Motor neuron (in vitro differentiated cells): ENCODE results near the gene HSF2BP. TPM values are rescaled to one million over a fixed set of nuclear protein-coding genes. Genes with fewer than 3 reads are reported as not detected.
"Not testable (repeated sequence)": the region's sequence is repeated elsewhere in the genome, so short reads cannot be mapped to it uniquely, and the experiment has no call there.

Experiments used
- ATAC-seq, 8 experiments: fragments of 200-7000 bp; cut with Tn5 transposase; replicated peaks in 6 of 8; 2 replicates each; pipeline ENCODE4 v1.8.0; 2021; ENCODE audit warnings: mild to moderate bottlenecking in 8 of 8, moderate library complexity in 8 of 8
- H3K27ac ChIP-seq, 2 donors: fragments of 250-450 bp; sonication (Bioruptor Pico); 2 replicates each; pipeline ENCODE4 v1.9.0; 2021; ENCODE audit warnings: antibody characterized with exemption in 2 of 2, mild to moderate bottlenecking in 2 of 2, moderate library complexity in 1 of 2
- H3K4me1 ChIP-seq, 2 donors: fragments of 250-450 bp; sonication (Bioruptor Pico); replicated peaks in 1 of 2; 2 replicates each; pipeline ENCODE4 v1.6.1; 2021; ENCODE audit warnings: antibody characterized with exemption in 2 of 2, mild to moderate bottlenecking in 2 of 2, moderate library complexity in 1 of 2
- H3K4me3 ChIP-seq, 5 donors: fragments of 250-450 bp; sonication (Bioruptor Pico); 2 replicates each; pipeline ENCODE4 v1.9.0; 2021; ENCODE audit warnings: antibody characterized with exemption in 5 of 5, mild to moderate bottlenecking in 5 of 5, moderate library complexity in 4 of 5
- WGBS, 10 experiments: fragments of 450-650 bp; shearing (Covaris generic); methylation state at CpG; one replicate each; pipeline ENCODE4 v1.0.0; 2022; 5-methylcytosine and 5-hydroxymethylcytosine counted together
- in situ Hi-C, 9 experiments: fragments of 400-800 bp; cut with MboI; loops; one replicate each; pipeline ENCODE4 v1.15.0; 2021; ENCODE audit warnings: low sequenced_read_pairs in 9 of 9, low pct_unique_long_range_greater_than_20kb in 2 of 9; ENCODE audit not compliant: unreplicated experiment in 9 of 9
- total RNA-seq, 8 experiments: library from RNA; unstranded; fragments of 300-600 nt; gene quantifications; 2 replicates each; pipeline versions ENCODE4 v1.2.3 to v1.2.4, GENCODE V29; 2022

HSF2BP gene
- total RNA-seq, 8 experiments from 2014 or later: 0.71 to 2.0 (median 1.1) TPM

DNA sequence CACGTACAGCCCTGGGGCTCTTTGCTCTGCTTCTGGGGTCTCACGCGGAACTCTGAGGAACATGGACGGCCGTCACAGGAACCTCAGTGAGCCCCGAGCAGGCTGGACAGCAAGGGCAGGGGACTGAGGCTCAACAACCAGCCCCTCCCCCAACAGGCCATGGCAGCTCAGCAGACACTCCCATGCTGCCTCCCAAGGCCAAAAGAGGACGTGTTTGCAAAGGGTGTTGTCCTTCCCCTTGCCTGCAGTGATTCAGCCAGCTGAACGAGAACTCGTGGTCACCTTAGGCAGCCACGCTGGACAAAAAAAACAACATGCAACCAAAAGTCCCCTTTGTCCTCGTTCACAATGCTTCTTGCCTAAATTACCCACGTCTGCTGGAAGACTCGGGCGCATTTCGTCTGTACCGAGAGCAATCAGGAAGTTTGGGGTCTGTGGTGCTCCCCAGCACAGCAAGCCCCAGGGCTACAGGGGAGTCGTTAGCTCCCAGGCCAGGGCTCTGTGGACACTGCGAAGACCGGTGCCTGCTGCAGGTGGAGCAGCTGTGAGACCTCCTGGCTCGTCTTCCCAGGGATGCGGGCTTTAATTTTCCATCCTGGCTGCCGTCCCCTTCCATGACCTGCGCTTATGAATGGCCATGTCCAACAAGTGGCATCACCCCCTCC, 156.7 kb downstream of the HSF2BP start:
- in situ Hi-C loops, H3K4me3 ChIP-seq, H3K4me1 ChIP-seq, H3K27ac ChIP-seq: not testable (repeated sequence)
- no CpG with 5 or more reads among the region's 23 CpGs for WGBS, 10 experiments
- ATAC-seq: peak; percentile 71 to 96 (median 88)

DNA sequence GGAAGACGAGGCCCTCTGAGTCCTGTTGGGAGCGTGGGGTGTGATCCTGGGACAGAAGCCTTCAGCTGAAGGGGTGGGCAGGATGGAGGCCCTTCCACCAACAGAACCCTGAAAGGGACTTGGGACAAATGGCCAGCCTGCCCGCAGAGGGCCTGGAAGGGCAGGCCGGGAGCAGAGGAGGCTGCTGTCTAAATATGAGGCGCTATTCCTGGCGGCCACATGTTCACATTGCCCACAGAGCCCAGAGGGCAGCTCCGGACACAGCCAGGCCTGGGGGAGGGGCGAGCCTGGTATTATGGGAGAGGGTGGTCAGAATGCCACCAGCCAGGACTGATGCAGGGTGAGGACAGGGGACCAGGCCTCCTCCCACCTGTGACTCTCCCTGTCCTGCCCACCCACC, 160.4 kb downstream of the HSF2BP start:
- ATAC-seq, H3K27ac ChIP-seq, H3K4me1 ChIP-seq, in situ Hi-C loops, H3K4me3 ChIP-seq: not testable (repeated sequence)
- WGBS, 10 experiments: no CpG with 5 or more reads among the region's 8 CpGs

DNA sequence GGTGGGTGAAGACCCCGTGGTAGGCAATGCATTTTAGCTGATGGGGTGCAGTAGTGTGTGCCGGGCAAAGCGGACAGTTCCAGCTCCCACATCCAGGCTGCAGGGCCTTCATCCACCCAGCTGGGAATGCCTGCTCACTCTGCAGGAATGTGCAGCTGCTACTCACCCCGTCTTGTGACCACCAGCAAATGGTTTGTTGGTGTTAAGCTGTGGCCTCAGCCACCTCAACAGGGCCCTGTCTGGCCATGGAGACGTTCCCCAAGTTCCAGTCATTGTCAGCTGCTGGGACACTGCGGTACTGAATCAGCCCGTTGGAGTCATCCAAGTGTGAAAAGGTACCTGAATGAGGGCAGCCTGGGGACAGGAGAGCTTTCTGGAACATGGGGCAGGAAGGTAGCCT, 161.2 kb downstream of the HSF2BP start:
- WGBS, 10 experiments: no CpG with 5 or more reads among the region's 7 CpGs
- H3K27ac ChIP-seq, H3K4me3 ChIP-seq, H3K4me1 ChIP-seq, in situ Hi-C loops: not testable (repeated sequence)
- ATAC-seq: peak in 4 of 8 experiments; percentile 20 to 77 (median 55)

DNA sequence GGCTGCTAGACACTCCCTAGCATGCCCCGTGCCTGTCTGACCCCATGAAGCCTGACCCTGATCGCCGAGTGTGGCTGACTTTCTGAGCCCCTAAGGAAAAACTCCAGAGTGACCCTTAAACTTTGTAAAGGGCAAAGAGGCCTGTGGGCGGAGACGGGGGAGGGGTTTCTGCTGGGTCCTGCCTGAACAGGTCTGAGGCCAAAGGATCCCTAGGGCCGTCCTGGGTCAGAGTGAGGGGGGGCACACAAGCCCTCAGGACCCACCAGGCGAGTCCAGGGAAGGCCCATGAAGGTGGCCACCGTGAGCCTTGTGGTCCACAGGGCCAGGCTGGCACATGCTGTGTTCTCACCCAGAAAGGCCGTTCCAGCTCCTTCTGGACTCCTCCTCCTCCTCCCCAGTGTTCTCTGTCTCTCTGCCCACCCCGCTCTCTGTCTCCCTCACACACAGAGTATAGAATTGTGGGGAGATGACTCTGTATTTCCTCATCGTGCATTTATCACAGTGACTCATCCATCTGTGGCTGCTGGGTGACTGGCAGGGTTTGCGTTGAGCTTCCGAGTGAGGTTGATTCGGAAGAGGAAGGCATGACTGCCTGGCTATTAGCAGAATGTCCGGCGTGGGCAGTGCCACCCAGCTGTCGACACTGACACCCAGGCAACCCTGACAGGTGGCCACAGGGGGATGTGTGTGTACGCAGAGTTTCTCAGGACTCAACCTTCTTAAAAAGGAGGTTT, 164.8 kb downstream of the HSF2BP start:
- WGBS, 10 experiments: no CpG with 5 or more reads among the region's 18 CpGs
- peak in 7 of 8 experiments; percentile 55 to 95 (median 94) for ATAC-seq
- H3K27ac ChIP-seq, H3K4me1 ChIP-seq, in situ Hi-C loops, H3K4me3 ChIP-seq: not testable (repeated sequence)

DNA sequence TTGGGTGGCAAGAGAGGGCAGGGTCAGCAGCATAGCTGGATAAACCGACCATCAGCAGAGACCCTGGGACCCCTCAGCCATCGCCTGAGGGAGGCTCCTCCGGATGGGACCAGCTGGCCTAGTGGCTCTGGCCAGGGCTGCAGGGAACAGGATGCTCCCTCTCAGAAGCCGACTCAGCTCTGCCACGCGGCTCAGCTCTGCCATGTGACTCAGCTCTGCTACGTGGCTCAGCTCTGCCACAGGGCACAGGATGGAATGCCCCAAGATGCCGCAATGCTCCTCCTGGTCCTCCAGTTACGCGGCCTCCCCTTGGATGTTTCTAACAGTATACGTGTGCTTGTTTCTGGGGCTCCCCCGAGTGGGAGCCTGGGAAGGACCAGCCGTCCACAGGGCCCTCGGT, 165.8 kb downstream of the HSF2BP start:
- H3K27ac ChIP-seq, H3K4me3 ChIP-seq, in situ Hi-C loops, H3K4me1 ChIP-seq: not testable (repeated sequence)
- no CpG with 5 or more reads among the region's 14 CpGs for WGBS, 10 experiments
- ATAC-seq: peak in 2 of 8 experiments; percentile 23 to 29

DNA sequence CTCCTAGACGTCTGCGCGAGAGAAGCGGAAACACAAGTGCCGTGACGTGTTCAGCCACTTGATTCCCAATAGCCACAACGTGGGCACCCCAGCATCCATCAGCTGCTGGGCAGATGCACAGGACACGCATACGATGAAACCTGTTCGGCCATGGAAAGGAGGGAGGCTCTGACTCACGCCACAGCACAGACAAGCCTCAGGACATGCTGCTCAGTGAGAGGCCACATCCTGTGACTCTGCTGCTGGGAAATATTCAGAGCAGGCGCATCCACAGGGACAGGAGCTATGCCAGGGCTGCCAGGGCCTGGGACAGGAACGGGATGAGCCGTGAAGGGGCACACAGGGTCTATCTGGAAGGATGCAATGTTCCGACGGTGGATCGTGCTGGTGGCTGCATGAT, 171.1 kb downstream of the HSF2BP start:
- H3K27ac ChIP-seq, in situ Hi-C loops, H3K4me3 ChIP-seq, H3K4me1 ChIP-seq, ATAC-seq: not testable (repeated sequence)
- no CpG with 5 or more reads among the region's 17 CpGs for WGBS, 10 experiments

DNA sequence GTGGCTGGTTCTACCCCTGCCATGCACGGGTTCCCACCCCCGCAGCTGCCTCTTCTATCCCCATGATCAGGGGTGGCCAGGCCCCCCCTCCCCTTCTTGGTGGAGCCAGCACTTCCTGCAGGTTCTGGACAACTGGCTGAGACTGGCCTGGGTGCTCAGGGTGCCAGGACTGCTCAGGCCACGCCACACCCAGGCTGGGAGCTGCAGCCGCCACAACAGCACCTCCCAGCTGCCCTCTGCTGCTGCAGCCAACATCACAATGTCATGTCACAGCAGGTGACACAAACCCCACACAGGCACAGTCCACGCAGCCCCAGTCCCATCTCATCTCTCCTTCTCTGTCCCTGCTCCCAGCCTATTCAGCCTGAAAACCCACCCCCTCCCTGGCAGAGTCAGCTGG, 173.2 kb downstream of the HSF2BP start:
- ATAC-seq: peak in 5 of 8 experiments; percentile 75 to 88 (median 86)
- H3K27ac ChIP-seq, H3K4me1 ChIP-seq, in situ Hi-C loops, H3K4me3 ChIP-seq: not testable (repeated sequence)
- no CpG with 5 or more reads among the region's 5 CpGs for WGBS, 10 experiments

DNA sequence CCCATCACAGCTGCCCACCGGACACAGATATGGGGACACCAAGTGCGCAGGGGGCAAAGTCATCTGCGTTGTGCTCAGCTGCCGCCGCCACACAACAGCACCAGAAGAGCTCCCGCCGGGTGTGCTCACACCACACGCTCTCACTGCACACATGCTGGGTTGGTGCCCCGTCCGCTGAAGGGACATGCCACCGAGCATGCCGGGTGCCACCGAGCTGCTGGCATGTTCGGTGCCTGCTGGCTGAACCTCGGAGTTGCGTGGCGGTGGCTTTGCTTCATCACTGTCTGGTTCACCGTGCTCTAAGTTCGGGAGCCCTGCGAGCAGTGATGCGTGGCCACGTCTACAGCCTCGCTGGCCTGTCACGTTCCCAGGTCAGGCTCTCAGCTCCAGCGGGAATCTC, 174.3 kb downstream of the HSF2BP start:
- no CpG with 5 or more reads among the region's 25 CpGs for WGBS, 10 experiments
- ATAC-seq, in situ Hi-C loops, H3K4me3 ChIP-seq, H3K4me1 ChIP-seq, H3K27ac ChIP-seq: not testable (repeated sequence)

DNA sequence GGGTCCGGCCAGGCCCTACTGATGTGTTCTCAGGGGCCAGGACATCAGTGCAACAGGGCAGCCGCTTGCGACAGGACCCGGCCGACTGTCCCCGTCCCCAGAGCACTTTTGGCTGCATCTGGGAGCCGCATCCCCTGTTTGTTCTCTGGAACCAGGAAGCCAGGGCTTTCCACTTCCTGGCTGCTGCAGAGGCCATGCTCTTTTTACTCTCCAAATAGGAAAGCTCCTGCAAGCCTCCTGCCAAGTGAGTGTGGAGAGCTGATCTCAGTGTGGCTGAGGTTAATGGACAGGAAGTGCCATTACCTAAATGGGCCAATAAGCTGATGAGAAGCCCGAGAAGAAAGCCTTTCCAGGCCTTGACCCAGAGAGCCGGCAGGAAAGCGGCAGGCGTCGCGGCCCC, 180.1 kb downstream of the HSF2BP start:
- H3K27ac ChIP-seq, H3K4me1 ChIP-seq, H3K4me3 ChIP-seq, in situ Hi-C loops: not testable (repeated sequence)
- peak in 1 of 8 experiments; percentile 33 for ATAC-seq
- WGBS, 10 experiments: no CpG with 5 or more reads among the region's 13 CpGs

Other genes starting within 250 kb of the HSF2BP start
- gene SIK1, start 232.4 kb downstream of the HSF2BP start, total RNA-seq: 1 to 10 TPM in 5 of 8 experiments, under 1 TPM in 2, not detected in 1; 0.17 to 3.8 (median 1.9) TPM
- 10 to 100 TPM; 14.0 to 45.9 (median 23.5) TPM for gene RRP1B, start 72 bp upstream of the HSF2BP start, total RNA-seq
- 10 to 100 TPM; 17.8 to 71.7 (median 41.7) TPM for gene PDXK, start 59.6 kb upstream of the HSF2BP start, total RNA-seq
- 10 to 100 TPM; 11.8 to 41.3 (median 24.3) TPM for gene CSTB, start 116.8 kb upstream of the HSF2BP start, total RNA-seq
- 10 to 100 TPM; 11.0 to 38.4 (median 18.3) TPM for gene RRP1, start 130.1 kb upstream of the HSF2BP start, total RNA-seq
- 10 to 100 TPM; 13.0 to 44.5 (median 16.7) TPM for gene AGPAT3, start 205.7 kb upstream of the HSF2BP start, total RNA-seq